GM12891 (cell line): ENCODE measurements around the gene CTNS.

Source experiments
- POLR2A ChIP-seq: IDR thresholded peaks from 2 replicates; pipeline ENCODE4 v1.6.1; 2011; ENCODE audit warnings: low read depth, low read length, control low read depth
- POLR2AphosphoS5 ChIP-seq: IDR thresholded peaks from 2 replicates; pipeline ENCODE4 v1.6.1; 2011; ENCODE audit warnings: low read depth, low read length, control low read depth
- POU2F2 ChIP-seq: IDR thresholded peaks from 2 replicates; pipeline ENCODE4 v1.6.1; 2011; ENCODE audit warnings: low read depth, mild to moderate bottlenecking, control low read depth, low read length, moderate library complexity
- SPI1 ChIP-seq: IDR thresholded peaks from 2 replicates; pipeline ENCODE4 v1.6.1; 2011; ENCODE audit warnings: low read depth, low read length, control low read depth
- TAF1 ChIP-seq: IDR thresholded peaks from 2 replicates; pipeline ENCODE4 v1.6.1; 2011; ENCODE audit warnings: low read depth, low read length, control low read depth

GRCh38 chr17:3695723-3696411, 59.3 kb downstream of the CTNS start, which contains the start of gene P2RX5:
- no peak for TF ChIP-seq POLR2A
- TF ChIP-seq POLR2AphosphoS5, result no peak
- peak; percentile 40; the same call in 1 of the 2 replicates for TF ChIP-seq POU2F2
- TF ChIP-seq TAF1, result no peak
- TF ChIP-seq SPI1, result peak; percentile 81
